ENCODE results near the gene ASIP. TPM values are rescaled to one million over a fixed set of nuclear protein-coding genes. Genes with fewer than 3 reads are reported as not detected.
A peak's percentile ranks its signal among the peaks of the same experiment; 100 is the strongest.
"Not testable (repeated sequence)": the region's sequence is repeated elsewhere in the genome, so short reads cannot be mapped to it uniquely, and the experiment has no call there.

ASIP gene
- total and polyA plus RNA-seq, 4 donors: not detected

DNA sequence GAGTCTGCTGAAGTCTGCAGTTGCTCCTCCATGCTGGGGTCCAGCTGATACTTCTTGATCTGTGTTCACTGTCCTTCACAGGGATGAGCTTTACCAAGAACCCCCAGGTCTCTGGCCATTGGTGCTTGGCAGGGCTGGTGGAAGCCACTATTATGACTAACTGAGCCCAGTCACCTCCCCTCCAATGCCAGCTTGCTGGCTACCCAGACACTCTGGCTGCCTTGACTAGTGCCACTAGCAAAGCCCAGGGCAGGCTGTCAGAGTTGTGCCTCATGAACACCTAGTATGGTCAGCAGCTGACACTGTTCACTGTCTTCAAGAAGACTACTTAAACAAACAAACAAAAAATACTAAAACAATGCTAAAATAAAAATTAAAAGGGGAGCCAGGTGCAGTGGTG lies 8.8 kb downstream of the ASIP start:
- no peaks in the 10 kb centered on the region for H3K27me3 ChIP-seq (ENCODE audit: control insufficient read depth in 1 of 2, insufficient read depth in 2 of 2, low read length in 1 of 2)
- H3K27ac ChIP-seq (ENCODE audit: low read depth in 1 of 2, low read length in 2 of 2): no peak overlapping the region
- no peaks in the 10 kb centered on the region for H3K9me3 ChIP-seq (ENCODE audit: control insufficient read depth, low read length)
- DNase-seq (no peak), ATAC-seq (ENCODE audit: low FRiP score) (no peak)
- no peak overlapping the region for H3K4me3 ChIP-seq (ENCODE audit: low read length in 2 of 2)
- no peaks in the 10 kb centered on the region for H3K36me3 ChIP-seq (ENCODE audit: control insufficient read depth in 1 of 2, insufficient read depth in 2 of 2, low read length in 1 of 2)
- intact Hi-C loops (cut with DNase I): no loop called here
- H3K4me1 ChIP-seq (ENCODE audit: control insufficient read depth in 1 of 2, insufficient read depth in 2 of 2, low read length in 2 of 2): no peaks in the 10 kb centered on the region

DNA sequence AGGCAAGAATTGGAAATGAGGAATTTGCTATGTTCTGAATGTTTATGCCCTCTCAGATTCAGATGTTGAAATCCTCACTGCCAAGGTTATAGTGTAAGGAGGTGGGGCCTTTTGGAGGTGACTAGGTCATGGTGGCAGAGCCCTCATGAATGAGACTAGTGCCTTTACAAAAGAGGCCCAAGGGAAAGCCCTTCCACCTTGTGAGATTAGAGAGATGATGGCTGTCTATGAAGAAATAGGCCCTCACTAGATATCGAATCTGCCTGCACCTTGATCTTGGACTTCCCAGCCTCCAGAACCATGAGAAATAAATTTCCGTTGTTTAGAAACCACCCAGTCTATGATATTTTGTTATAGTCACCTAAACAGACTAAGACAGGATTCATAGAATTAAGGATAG lies 10.4 kb downstream of the ASIP start:
- intact Hi-C loops (cut with DNase I): no loop called here
- no peak for DNase-seq
- ATAC-seq (ENCODE audit: low FRiP score): no peak
- Histone ChIP-seq H3K9me3 (ENCODE audit: control insufficient read depth, low read length) (no peaks in the 10 kb centered on the region), H3K4me3 (ENCODE audit: low read length in 2 of 2) (no peak overlapping the region), H3K36me3 (ENCODE audit: control insufficient read depth in 1 of 2, insufficient read depth in 2 of 2, low read length in 1 of 2) (no peaks in the 10 kb centered on the region), H3K27ac (ENCODE audit: low read depth in 1 of 2, low read length in 2 of 2) (no peak overlapping the region), H3K27me3 (ENCODE audit: control insufficient read depth in 1 of 2, insufficient read depth in 2 of 2, low read length in 1 of 2) (no peaks in the 10 kb centered on the region), H3K4me1 (ENCODE audit: control insufficient read depth in 1 of 2, insufficient read depth in 2 of 2, low read length in 2 of 2) (no peaks in the 10 kb centered on the region)
- WGBS, 2 donors: 94 to 98% methylated on average over 2 of the region's 2 CpGs

DNA sequence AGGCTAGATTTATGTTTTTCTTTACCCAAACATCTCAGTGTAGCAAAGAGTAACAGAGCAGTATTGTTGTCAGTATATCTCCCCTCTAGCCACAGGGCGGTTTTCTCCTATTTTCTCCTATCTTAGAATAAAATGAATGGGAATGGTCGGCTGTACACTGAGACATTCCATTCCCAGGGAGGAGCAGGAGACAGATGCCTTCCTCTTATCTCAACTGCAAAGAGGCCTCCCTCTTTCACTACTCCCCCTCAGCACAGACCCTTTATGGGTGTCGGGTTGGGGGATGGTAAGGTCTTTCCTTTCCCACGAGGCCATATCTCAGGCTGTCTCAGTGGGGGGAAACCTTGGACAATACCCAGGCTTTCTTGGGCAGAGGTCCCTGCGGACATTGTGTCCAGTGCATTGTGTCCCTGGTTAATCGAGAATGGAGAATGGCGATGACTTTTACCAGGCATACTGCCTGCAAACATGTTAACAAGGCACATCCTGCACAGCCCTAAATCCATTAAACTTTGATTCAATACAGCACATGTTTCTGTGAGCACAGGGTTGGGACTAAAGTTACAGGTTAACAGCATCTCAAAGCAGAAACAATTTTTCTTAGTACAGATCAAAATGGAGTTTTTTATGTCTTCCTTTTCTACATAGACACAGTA lies 11.3 kb downstream of the ASIP start:
- H3K4me1 ChIP-seq (ENCODE audit: control insufficient read depth in 1 of 2, insufficient read depth in 2 of 2, low read length in 2 of 2); H3K9me3 ChIP-seq (ENCODE audit: control insufficient read depth, low read length); H3K27me3 ChIP-seq (ENCODE audit: control insufficient read depth in 1 of 2, insufficient read depth in 2 of 2, low read length in 1 of 2); DNase-seq; intact Hi-C loops (cut with DNase I); H3K4me3 ChIP-seq (ENCODE audit: low read length in 2 of 2); H3K36me3 ChIP-seq (ENCODE audit: control insufficient read depth in 1 of 2, insufficient read depth in 2 of 2, low read length in 1 of 2); ATAC-seq (ENCODE audit: low FRiP score); H3K27ac ChIP-seq (ENCODE audit: low read depth in 1 of 2, low read length in 2 of 2): not testable (repeated sequence)
- WGBS, 2 donors: 49 to 54% methylated on average over 7 of the region's 7 CpGs

DNA sequence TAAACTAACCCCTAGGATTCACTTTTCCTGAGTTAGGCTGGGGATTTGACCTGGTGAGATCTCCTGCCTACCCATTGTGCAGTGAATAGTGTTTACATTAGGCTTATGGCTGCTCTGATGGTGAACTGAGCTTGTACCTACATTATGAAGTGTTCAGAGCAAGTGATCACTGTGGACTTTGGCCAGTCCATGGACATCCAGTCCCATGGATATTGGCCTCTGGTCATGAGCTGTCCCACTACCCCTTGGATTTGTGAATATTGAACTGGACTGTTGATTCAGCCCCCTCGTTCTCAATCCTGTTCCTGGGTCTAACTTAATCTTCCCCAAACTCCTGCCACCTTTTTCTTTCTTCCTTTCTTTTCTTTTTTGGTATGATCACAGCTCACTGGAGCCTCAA lies 13.8 kb downstream of the ASIP start:
- H3K36me3 ChIP-seq (ENCODE audit: control insufficient read depth in 1 of 2, insufficient read depth in 2 of 2, low read length in 1 of 2): no peaks in the 10 kb centered on the region
- ATAC-seq (ENCODE audit: low FRiP score): no peak
- no peak overlapping the region for H3K4me3 ChIP-seq (ENCODE audit: low read length in 2 of 2)
- no peak overlapping the region for H3K27ac ChIP-seq (ENCODE audit: low read depth in 1 of 2, low read length in 2 of 2)
- intact Hi-C loops (cut with DNase I): no loop called here
- no peaks in the 10 kb centered on the region for H3K9me3 ChIP-seq (ENCODE audit: control insufficient read depth, low read length)
- no peaks in the 10 kb centered on the region for H3K27me3 ChIP-seq (ENCODE audit: control insufficient read depth in 1 of 2, insufficient read depth in 2 of 2, low read length in 1 of 2)
- no peak for DNase-seq
- WGBS, 2 donors: 69 to 83% methylated on average over 1 of the region's 1 CpG
- H3K4me1 ChIP-seq (ENCODE audit: control insufficient read depth in 1 of 2, insufficient read depth in 2 of 2, low read length in 2 of 2): no peaks in the 10 kb centered on the region

DNA sequence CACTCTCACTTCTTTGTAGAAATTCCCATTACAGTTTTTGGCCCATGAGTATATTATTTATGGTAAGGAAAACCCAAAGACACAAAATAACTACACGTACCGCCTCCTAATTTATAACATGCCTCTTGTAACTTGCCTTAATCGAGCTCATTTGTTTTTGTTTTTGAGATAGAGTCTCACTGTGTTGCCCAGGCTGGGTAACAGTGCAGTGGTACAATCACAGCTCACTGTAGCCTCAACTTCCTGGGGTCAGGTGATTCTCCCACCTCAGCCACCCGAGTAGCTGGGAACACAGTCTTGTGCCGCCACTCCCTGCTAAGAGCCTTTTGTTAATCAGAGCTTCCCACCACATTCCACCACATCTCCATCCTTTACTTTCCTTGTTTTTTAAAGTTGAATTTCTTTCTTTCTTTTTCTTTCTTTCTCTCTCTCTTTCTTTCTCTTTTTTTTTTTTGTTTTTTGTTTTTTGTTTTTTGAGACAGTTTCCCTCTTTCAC lies 15.5 kb downstream of the ASIP start:
- Histone ChIP-seq H3K9me3 (ENCODE audit: control insufficient read depth, low read length) (no peaks in the 10 kb centered on the region), H3K36me3 (ENCODE audit: control insufficient read depth in 1 of 2, insufficient read depth in 2 of 2, low read length in 1 of 2) (no peaks in the 10 kb centered on the region), H3K4me1 (ENCODE audit: control insufficient read depth in 1 of 2, insufficient read depth in 2 of 2, low read length in 2 of 2) (no peaks in the 10 kb centered on the region), H3K27me3 (ENCODE audit: control insufficient read depth in 1 of 2, insufficient read depth in 2 of 2, low read length in 1 of 2) (no peaks in the 10 kb centered on the region), H3K27ac (ENCODE audit: low read depth in 1 of 2, low read length in 2 of 2) (no peak overlapping the region), H3K4me3 (ENCODE audit: low read length in 2 of 2) (no peak overlapping the region)
- intact Hi-C loops (cut with DNase I): no loop called here
- no peak for ATAC-seq (ENCODE audit: low FRiP score)
- WGBS, 2 donors: 71 to 81% methylated on average over 5 of the region's 5 CpGs
- DNase-seq: no peak

DNA sequence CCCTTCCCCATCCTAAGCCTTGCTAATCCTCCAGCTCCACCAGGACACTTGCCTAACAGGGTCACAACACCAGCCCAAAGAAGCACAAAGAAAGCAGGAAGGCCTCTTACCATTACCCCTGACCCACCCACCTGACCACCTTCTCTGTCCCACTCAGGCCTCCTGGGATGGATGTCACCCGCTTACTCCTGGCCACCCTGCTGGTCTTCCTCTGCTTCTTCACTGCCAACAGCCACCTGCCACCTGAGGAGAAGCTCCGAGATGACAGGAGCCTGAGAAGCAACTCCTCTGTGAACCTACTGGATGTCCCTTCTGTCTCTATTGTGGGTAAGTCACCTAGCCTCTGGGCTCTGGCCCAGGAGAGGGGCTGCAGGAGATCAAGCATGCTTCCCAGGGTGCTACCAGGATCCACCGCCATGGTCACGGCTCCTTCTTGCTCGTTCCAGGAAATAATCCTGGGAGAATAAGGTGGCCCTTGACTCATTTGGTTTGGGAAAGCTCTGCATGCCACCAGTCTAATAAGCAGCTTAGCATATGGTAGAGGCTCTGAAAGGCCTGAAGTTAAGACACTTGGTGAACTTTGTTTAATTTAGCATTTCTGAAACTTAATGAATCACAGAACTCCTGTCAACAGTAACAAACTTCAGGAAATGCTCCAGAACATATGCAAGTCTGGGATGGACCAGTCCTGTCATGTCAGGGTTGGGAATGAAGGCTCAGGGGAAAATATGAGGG lies 19.2 kb downstream of the ASIP start:
- H3K4me3 ChIP-seq (ENCODE audit: low read length in 2 of 2): no peak overlapping the region
- no peak for ATAC-seq (ENCODE audit: low FRiP score)
- H3K36me3 ChIP-seq (ENCODE audit: control insufficient read depth in 1 of 2, insufficient read depth in 2 of 2, low read length in 1 of 2): no peaks in the 10 kb centered on the region
- intact Hi-C loops (cut with DNase I): no loop called here
- DNase-seq: no peak
- no peaks in the 10 kb centered on the region for H3K9me3 ChIP-seq (ENCODE audit: control insufficient read depth, low read length)
- 83 to 91% methylated on average over 5 of the region's 5 CpGs for WGBS, 2 donors
- H3K27ac ChIP-seq (ENCODE audit: low read depth in 1 of 2, low read length in 2 of 2): no peak overlapping the region
- no peaks in the 10 kb centered on the region for H3K27me3 ChIP-seq (ENCODE audit: control insufficient read depth in 1 of 2, insufficient read depth in 2 of 2, low read length in 1 of 2)
- no peaks in the 10 kb centered on the region for H3K4me1 ChIP-seq (ENCODE audit: control insufficient read depth in 1 of 2, insufficient read depth in 2 of 2, low read length in 2 of 2)

DNA sequence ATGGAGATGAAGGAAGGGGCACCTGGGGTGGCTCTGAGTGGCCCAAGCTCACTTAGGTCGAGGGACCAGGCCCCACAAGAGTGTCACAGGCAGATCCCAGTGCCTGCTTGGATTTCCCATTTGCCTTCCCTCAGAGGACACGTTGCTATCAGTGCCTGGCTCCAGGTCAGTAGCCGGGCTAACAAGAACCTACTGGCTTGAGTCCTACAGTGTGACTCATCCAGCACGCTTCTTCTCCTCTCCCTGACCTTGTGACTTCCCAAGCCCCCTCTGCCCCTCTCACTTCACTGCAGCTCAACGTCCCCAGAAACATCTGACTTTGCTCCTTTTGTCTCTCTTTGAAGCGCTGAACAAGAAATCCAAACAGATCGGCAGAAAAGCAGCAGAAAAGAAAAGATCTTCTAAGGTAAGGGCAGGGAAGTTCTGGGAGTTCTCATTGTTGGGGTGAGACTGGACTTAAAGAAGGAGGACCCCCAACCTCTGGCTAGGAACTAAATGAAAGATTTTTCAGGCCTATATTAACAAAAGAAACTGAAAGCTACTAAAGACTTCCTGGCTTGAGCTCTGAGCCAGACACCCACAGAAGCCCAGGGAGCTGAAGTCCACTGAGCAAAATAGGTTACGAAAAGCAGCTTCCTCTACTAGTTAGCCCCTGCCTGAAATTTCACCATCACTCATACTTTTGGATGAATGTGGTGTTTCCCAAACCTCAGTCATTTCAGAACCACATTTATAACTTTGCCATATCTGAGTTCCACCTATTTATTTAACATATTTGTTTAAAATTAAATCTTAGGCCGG lies 21.5 kb downstream of the ASIP start:
- no peak overlapping the region for H3K27ac ChIP-seq (ENCODE audit: low read depth in 1 of 2, low read length in 2 of 2)
- ATAC-seq (ENCODE audit: low FRiP score): peak; percentile 50
- no peaks in the 10 kb centered on the region for H3K36me3 ChIP-seq (ENCODE audit: control insufficient read depth in 1 of 2, insufficient read depth in 2 of 2, low read length in 1 of 2)
- H3K4me1 ChIP-seq (ENCODE audit: control insufficient read depth in 1 of 2, insufficient read depth in 2 of 2, low read length in 2 of 2): no peaks in the 10 kb centered on the region
- DNase-seq: no peak
- no peak overlapping the region for H3K4me3 ChIP-seq (ENCODE audit: low read length in 2 of 2)
- H3K27me3 ChIP-seq (ENCODE audit: control insufficient read depth in 1 of 2, insufficient read depth in 2 of 2, low read length in 1 of 2): no peaks in the 10 kb centered on the region
- no peaks in the 10 kb centered on the region for H3K9me3 ChIP-seq (ENCODE audit: control insufficient read depth, low read length)
- 62 to 65% methylated on average over 9 of the region's 9 CpGs for WGBS, 2 donors
- intact Hi-C loops (cut with DNase I): no loop called here

DNA sequence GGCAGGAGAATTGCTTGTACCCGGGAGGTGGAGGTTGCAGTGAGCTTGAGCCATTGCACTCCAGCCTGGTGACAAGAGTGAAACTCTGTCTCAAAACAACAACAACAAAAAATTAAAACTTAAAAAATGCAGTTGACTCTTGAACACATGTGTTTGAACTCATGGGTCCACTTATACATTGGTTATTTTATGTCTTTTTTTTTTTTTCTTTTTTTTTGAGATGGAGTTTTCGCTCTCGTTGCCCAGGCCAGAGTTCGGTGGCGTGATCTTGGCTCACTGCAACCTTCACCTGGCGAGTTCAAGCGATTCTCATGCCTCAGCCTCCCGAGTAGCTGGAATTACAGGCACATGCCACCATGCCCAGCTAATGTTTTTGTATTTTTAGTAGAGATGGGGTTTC lies 22.2 kb downstream of the ASIP start:
- H3K27ac ChIP-seq (ENCODE audit: low read depth in 1 of 2, low read length in 2 of 2); H3K27me3 ChIP-seq (ENCODE audit: control insufficient read depth in 1 of 2, insufficient read depth in 2 of 2, low read length in 1 of 2); ATAC-seq (ENCODE audit: low FRiP score); H3K9me3 ChIP-seq (ENCODE audit: control insufficient read depth, low read length); H3K4me1 ChIP-seq (ENCODE audit: control insufficient read depth in 1 of 2, insufficient read depth in 2 of 2, low read length in 2 of 2); intact Hi-C loops (cut with DNase I); H3K4me3 ChIP-seq (ENCODE audit: low read length in 2 of 2); H3K36me3 ChIP-seq (ENCODE audit: control insufficient read depth in 1 of 2, insufficient read depth in 2 of 2, low read length in 1 of 2): not testable (repeated sequence)
- DNase-seq: peak in 1 of 2 donors; percentile 31
- WGBS, 2 donors: 96 to 97% methylated on average over 8 of the region's 8 CpGs
